Measurements from ENCODE around the gene MORF4L1.
"Not testable (repeated sequence)": the region's sequence is repeated elsewhere in the genome, so short reads cannot be mapped to it uniquely, and the experiment has no call there.

The MORF4L1 gene

GRCh38 chr15:78902281-78903032, 29.8 kb downstream of the MORF4L1 start:
- not testable (repeated sequence) for DNase-seq

DNA sequence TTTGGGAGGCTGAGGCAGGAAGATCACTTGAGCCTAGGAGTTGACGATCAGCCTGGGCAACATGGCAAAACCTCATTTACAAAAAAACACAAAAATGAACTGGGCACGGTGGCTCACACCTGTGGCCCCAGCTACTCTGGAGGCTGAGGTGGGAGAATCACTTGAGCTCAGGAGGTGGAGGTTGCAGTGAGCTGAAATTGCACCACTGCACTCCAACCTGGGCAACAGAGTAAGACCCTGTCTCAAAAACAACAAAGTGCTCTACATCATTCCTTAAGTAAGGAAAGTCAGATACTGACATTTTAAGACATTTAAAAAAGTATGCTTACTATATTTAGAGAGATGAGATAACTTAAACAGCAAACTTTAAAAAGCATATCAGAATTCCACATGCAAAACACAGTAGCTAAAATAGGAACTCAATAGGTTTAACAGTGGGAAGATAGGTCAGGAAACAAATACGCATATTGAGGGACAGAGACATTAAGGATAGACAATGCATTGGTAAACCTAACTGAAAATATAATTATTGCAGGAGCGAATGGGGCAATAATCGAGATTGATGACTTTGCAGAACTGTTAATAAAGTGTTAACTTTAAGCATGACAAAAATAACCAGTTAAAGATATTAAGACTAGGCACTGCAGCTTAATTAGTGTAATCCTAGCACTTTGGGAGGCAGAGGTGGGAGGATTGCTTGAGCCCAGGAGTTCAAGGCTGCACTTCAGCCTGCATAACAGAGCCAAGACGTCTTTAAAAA, 32.1 kb downstream of the MORF4L1 start:
- no peak for DNase-seq

- no peak for DNase-seq
Observed at GRCh38 chr15:78906316-78906620, 33.6 kb downstream of the MORF4L1 start.

GRCh38 chr15:78907577-78907976, 34.9 kb downstream of the MORF4L1 start:
- peak; percentile 55 for DNase-seq

DNA sequence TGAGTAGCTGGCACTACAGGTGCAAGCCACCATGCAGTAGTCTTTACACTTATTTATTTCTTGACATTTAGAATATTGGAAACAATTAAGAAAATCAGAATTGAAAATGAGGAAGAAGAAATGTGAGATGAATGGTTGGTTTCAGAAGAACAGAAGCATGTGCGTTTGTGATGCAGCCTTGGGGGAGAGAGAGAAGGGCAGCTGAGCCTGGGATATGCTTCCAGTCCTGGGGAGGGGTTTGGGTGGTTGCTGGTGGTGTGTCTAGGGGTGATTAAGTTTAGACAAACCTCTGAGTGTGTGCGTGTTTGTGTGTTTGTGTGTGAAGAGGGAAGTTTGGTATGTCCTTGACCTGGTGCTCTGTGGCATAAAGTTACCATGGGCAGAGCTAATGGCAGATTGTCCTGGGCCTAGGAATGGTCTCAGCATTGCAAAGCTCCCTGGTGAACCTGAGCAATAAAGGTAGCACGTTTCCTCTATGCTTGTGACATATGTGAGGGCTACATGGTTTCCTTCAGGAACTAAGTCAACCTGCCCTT, 36.5 kb downstream of the MORF4L1 start:
- no peak for DNase-seq

- peak; percentile 78 for DNase-seq
Observed at GRCh38 chr15:78909791-78910228, 37.1 kb downstream of the MORF4L1 start.

- DNase-seq, result no peak
Observed at GRCh38 chr15:78910271-78910670, 37.6 kb downstream of the MORF4L1 start.

GRCh38 chr15:78912316-78912715, 39.6 kb downstream of the MORF4L1 start:
- no peak for DNase-seq

DNA sequence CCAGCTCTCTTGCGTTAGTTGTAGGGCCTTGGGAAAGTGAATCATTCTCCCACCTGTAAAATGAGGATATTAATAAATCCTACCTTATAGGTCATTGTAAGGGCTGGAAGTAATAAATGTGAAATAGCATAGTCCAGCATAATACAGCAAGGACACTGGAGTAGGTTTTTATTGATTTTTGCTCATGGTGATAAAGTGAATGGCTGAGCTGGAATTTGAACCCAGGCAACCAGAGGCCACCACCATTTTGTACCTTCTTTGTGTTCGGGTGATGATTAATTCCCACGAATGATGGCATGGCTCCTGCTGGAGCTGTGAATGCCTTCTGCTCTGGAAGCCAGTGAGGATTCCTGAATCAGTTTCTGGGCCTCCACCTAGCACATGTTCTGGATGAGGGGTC, 40.3 kb downstream of the MORF4L1 start:
- DNase-seq, result no peak

DNA sequence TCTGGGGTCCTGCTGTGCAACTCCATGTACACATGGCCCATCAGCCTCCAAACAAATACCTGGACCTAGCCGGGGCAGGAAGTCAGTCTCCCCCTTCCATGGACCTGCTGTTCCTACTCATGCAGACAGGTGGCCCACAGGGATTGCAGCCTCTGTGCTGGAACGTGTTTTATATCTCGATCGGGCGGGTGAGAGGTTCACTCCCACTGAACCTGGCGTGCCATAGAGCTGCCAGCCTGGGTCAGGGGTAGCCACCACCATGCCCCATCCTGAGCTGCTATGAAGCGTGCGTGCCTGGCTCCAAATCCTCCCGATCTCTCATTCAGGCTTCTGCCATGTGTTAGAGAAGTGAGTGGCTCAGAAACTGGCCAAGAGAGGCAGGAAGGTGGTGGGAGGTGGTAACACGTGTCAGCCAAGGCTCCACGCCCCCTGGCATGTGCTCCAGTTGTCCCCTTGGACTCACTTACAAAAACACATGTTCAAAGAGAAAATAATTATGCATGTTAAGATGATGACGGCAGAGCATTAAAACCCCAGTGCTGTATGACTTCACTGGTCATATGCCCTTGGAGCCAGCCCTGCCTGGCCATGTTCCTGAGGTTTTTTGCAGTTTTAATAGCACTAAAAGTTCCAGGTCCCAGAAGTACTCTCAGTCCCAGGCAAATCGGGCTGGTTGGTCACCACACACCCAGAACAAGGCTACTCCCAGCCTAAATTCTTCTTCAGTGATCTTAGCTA, 41.5 kb downstream of the MORF4L1 start:
- DNase-seq, result no peak

- DNase-seq, result no peak
Observed at GRCh38 chr15:78915341-78916087, 42.8 kb downstream of the MORF4L1 start.

- no peak for DNase-seq
Observed at GRCh38 chr15:78916088-78916487, 43.4 kb downstream of the MORF4L1 start.

- DNase-seq, result no peak
Observed at GRCh38 chr15:78917888-78918287, 45.2 kb downstream of the MORF4L1 start.

DNA sequence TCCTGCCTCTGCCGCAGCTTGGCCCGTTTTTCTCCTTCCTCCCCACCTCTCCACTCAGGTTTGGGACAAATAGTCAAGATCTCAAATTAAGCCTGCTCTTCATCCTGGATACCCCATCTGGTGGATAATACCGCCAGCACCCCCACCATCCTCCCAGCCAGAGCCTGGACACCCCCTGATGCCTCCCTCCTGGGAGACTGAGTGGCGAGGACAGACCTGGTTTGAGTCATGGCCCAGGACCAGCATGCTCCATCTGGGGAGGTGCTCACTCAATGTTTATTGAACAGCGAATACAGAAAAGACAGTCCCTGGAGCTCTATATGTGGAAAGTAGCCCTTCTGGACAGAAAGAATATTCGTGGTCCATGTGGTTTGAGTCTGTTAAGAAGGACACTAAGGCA, 48.8 kb downstream of the MORF4L1 start:
- no peak for DNase-seq

DNA sequence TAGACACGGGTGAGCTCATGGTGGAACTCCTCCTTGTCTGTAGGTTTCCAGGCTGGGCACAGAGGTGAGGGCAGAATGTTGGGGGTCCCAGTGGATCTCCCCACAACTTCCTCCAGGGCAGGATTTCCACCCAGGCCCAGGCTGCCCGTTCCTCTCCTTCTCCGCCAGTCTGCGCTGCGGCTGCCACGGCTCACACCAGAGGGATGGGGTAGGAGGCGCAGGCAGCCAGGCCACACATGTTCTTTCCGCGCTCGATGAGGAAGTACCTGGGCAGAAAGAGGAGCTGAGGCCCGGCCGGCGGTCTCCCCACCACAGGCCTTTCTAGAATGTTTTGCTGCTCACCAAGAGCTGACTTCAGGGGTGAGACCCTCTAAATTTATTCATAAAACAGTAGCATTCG, 49.2 kb downstream of the MORF4L1 start:
- DNase-seq, result no peak

DNA sequence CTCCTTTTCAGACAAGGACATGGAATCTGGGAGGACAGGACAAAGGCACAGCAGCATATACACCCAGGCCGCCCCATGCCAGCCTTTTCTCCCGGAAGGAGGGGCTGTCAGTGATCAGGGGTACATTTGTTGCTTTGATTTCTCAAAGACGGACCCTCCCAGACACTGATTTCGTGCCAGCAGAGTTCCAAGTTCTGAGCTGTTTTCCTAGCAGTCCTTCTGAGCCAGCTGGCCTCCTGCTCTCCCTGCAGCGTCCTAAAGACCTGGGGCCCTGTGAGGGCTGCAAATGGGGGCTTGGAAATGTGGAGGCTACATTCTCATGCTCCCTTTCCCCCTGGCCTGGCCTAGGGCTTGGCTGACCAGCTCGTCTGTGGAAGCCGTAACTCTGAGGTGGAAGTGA, 49.8 kb downstream of the MORF4L1 start:
- no peak for DNase-seq

- DNase-seq, result no peak
Observed at GRCh38 chr15:78923015-78923414, 50.3 kb downstream of the MORF4L1 start.

DNA sequence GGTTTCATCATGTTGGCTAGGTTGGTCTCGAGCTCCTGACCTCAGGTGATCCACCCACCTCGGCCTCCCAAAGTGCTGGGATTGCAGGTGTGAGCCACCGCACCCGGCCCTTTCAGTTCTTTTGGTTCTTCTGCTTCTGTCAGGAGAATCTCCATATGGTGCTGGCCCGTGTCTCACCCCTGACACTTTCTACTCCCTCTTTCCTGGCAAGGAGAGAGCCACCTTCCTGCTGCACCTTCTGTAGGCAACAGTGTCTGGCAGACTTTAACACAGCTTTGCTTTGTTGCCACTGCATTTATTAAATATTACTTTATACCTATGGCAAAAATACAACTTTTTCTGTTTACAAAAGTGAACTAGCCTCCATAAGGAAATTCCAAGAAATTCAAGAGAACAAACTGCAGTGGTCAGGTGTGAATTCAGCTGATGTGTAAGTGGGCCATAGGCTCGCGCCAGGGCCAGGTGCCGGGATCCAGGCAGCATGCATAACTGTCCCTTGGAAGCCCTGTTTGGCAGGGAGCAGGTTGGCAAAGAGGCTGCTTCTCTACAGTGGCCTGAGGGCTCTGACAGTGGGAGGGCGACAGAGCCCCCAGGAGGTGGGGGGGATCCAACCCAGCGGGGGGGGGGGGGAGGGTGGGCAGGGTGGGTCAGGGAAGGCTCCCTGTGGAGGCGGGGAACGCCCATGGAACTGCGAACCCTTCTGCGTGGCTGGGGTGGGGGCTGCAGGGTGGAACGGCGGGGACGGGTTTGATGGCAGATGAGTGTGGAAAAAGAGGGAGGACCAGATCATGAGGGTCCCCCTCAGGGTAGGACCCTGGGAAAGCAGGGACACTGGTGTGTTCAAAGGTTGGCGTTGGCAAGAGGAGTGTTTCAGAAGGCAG, 51.0 kb downstream of the MORF4L1 start:
- DNase-seq, result no peak

DNA sequence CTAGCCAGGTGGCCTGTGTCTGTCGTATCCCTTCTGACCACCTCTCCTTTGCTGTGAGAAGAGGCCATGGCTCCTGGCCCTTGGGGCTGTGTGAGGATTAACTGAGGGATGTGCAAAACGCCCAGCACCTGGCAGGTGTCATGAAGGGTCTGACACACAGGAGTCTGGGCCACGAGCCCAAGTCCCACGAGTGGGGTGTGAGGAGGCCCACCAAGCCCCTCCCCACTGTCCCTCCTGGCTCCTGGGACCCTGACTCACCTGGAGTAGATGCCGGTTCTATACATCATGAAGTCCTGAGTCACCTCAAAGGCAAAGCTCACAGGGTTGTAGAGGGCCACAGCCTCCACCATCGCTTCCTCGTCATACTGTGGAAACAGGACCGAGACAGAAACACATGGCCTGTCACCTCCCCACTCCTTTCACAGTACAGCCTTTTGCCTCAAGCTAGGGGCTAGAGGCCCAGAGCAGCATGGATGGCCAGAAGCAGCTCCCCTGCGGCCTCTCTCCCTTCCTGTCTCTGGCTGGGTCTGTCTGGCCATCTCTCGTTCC, 52.5 kb downstream of the MORF4L1 start:
- DNase-seq, result no peak

GRCh38 chr15:78925956-78926743, 53.5 kb downstream of the MORF4L1 start:
- no peak for DNase-seq
